NCI-H524 (cell line): ENCODE measurements around the gene TRIM25.

Experiments used
- DNase-seq, 2 experiments: peaks; one replicate each; lab custom pipeline; 2025; lab: John Stamatoyannopoulos, UW

Gene TRIM25

GRCh38 chr17:56894859-56895455, 18.9 kb downstream of the TRIM25 start:
- DNase-seq: no peak

GRCh38 chr17:56893503-56893902, 20.3 kb downstream of the TRIM25 start:
- no peak for DNase-seq

GRCh38 chr17:56892333-56892732, 21.5 kb downstream of the TRIM25 start:
- no peak for DNase-seq

- DNase-seq: no peak
Measured at GRCh38 chr17:56891751-56892150, 22.1 kb downstream of the TRIM25 start.

GRCh38 chr17:56890906-56891674, 22.8 kb downstream of the TRIM25 start:
- DNase-seq: no peak

- DNase-seq: no peak
Measured at GRCh38 chr17:56890390-56890789, 23.5 kb downstream of the TRIM25 start.

GRCh38 chr17:56887552-56888467, 26.0 kb downstream of the TRIM25 start:
- DNase-seq: no peak

- no peak for DNase-seq
Measured at GRCh38 chr17:56887105-56887504, 26.7 kb downstream of the TRIM25 start.

GRCh38 chr17:56886288-56886731, 27.5 kb downstream of the TRIM25 start:
- DNase-seq: no peak

- DNase-seq: no peak
Measured at GRCh38 chr17:56885312-56885657, 28.6 kb downstream of the TRIM25 start.

- no peak for DNase-seq
Measured at GRCh38 chr17:56884483-56885311, 29.2 kb downstream of the TRIM25 start.

GRCh38 chr17:56883616-56884015, 30.2 kb downstream of the TRIM25 start:
- DNase-seq: no peak

- no peak for DNase-seq
Measured at GRCh38 chr17:56881685-56882295, 32.1 kb downstream of the TRIM25 start.

- DNase-seq: no peak
Measured at GRCh38 chr17:56880571-56880970, 33.3 kb downstream of the TRIM25 start.

GRCh38 chr17:56880133-56880532, 33.7 kb downstream of the TRIM25 start:
- DNase-seq: no peak

GRCh38 chr17:56879280-56879679, 34.6 kb downstream of the TRIM25 start:
- no peak for DNase-seq

- no peak for DNase-seq
Measured at GRCh38 chr17:56876766-56877179, 37.1 kb downstream of the TRIM25 start.

GRCh38 chr17:56870081-56870651, 43.7 kb downstream of the TRIM25 start:
- no peak for DNase-seq

- no peak for DNase-seq
Measured at GRCh38 chr17:56868716-56869115, 45.1 kb downstream of the TRIM25 start.

GRCh38 chr17:56867948-56868376, 45.9 kb downstream of the TRIM25 start:
- no peak for DNase-seq

GRCh38 chr17:56866496-56866895, 47.4 kb downstream of the TRIM25 start:
- peak in 1 of 2 experiments; percentile 14 for DNase-seq
